NCI-H226 (cell line): ENCODE results near the gene MPO.

Experiments
- DNase-seq: peaks from one replicate; pipeline ENCODE4 v3.0.0-alpha.2; 2015

The MPO gene

GRCh38 chr17:58278661-58279015 lies 2.1 kb downstream of the MPO start:
- no peak for DNase-seq

- DNase-seq: no peak
Measured at GRCh38 chr17:58277802-58278595, 2.7 kb downstream of the MPO start.

- DNase-seq: no peak
Measured at GRCh38 chr17:58277107-58277801, 3.5 kb downstream of the MPO start.

GRCh38 chr17:58276423-58276822 lies 4.3 kb downstream of the MPO start:
- DNase-seq: no peak

DNA sequence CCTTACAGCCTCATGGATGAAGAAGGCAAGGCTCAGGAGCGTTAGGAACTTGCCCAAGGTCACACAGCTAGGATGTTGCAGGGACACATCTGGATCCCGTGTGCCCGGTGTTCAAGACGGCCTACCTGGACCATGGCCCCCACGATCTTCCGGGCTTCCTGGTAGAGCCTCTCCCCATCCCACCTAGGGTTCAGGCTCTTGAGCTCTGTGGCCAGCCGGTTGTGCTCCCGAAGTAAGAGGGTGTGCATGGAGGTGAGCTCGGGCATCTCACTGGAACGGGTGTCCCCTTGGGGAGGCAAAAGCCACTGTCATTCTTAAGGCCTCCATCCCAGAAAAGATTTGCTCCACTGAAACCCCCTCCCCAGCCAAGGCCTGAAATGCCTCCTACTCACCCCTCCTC lies 5.3 kb downstream of the MPO start:
- no peak for DNase-seq

GRCh38 chr17:58273453-58274104 lies 7.2 kb downstream of the MPO start:
- no peak for DNase-seq

GRCh38 chr17:58272367-58273280 lies 8.1 kb downstream of the MPO start:
- no peak for DNase-seq

DNA sequence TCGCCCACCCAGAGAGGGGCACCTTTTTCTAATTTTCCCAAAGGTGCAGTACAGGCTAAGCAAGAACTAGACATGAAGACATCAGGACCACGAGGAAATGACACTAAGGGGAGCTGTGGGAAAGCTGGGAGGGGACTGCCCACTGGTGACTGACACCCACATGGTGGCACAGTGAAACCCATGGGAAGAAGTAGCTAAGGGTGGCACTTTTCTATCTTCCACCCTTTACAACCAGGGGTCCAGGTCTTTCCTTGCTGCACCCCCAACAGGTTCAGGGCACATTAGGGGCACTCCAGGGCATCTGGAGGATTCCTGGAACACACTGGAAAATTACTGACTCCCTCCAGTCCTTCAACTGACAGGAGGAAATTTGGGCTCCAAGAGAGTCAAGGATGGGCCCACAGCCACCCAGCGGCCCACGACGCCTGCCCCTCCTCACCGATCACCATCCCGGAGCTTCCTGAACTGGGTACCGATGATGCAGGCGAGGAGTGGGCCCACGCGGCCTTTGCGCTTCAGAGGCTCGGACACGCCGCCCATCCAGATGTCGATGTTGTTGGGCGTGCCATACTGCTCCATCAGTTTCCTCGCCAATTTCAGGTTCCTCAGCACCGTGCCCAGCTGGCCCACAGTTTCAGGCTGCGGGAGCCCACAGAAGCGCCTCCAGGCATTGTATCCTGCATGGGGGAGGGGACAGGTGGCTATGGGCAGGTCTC lies 9.4 kb downstream of the MPO start:
- no peak for DNase-seq

- no peak for DNase-seq
Measured at GRCh38 chr17:58270476-58271215, 10.1 kb downstream of the MPO start.

GRCh38 chr17:58269557-58270291 lies 11.0 kb downstream of the MPO start:
- DNase-seq: no peak

GRCh38 chr17:58268774-58269556 lies 11.8 kb downstream of the MPO start:
- no peak for DNase-seq

- DNase-seq: no peak
Measured at GRCh38 chr17:58268326-58268725, 12.4 kb downstream of the MPO start.

DNA sequence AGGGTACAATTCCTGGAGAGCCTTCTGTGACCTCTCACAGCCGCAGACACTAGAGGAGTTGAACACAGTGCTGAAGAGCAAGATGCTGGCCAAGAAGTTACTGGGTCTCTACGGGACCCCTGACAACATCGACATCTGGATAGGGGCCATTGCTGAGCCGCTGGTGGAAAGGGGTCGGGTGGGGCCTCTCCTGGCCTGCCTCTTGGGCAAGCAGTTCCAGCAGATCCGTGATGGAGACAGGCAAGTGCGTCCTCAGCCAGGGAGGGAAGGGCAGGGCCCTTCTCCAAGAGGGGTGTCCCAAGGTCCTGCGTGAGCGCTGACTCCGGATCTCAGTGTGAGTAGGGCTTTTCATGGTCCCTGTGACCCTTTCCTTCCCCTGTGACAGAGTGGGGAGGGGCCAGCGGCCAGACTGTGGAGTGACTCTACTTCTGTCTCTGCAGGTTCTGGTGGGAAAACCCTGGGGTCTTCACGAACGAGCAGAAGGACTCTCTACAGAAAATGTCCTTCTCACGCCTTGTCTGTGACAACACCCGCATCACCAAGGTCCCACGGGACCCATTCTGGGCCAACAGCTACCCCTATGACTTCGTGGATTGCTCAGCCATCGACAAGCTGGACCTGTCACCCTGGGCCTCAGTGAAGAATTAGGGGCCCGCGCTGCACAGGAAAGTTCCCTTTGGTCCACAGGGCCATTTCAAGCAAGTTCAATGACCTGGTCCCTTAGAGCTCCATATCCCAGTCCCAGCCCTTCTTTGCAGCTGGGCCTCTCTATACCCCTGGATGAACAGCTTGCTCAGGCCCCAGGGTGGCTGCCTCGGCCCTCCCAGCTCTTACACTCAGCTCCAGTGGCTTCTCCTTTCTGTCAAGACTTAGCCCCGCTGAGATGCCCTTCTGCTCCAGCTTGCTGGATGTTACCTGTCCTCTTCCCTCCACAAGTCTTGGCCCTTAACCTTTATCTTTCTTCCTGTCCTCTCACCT lies 13.1 kb downstream of the MPO start:
- DNase-seq: no peak

GRCh38 chr17:58265902-58266875 lies 14.5 kb downstream of the MPO start:
- no peak for DNase-seq

DNA sequence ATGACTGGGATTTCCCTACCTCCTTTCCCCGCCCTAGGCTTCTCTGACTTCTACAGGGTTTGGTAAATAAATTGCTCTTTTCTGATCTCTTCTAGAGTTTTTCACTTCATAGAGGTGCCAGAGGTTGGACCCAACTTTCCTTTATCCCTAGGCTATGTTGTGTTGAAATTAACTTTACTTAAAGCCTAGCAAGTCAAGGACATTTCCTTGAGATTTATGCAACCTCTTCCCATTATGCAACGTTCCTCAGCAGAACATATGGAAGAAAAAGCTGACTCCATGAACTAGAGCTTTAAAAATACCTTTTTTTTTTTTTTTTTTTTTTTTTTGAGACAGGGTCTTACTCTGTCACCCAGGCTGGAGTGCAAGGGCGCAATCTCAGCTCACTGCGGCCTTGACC lies 15.5 kb downstream of the MPO start:
- DNase-seq: no peak

- DNase-seq: no peak
Measured at GRCh38 chr17:58264407-58265103, 16.2 kb downstream of the MPO start.

DNA sequence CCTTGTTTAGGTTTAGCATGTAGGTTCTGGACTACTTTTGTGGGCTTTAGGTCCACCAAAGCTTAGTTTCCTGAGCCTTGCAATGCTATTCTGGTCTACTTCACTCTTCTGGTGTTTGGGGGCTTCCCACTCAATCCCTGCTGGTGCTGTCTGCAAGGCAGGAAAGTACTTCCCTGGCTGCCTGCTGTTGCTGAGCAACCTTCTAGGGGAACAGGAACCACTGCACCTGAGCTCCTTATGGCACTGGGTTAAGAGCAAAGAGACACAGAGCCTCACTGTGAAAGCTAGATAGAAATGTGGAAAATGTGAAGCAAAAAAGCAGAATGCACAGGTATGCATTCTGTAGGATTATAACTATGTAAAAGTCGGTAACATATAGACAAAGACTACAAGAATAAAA lies 17.0 kb downstream of the MPO start:
- no peak for DNase-seq
